Glutamatergic neuron (in vitro differentiated cells): Measurements from ENCODE around the gene PANK4. TPM values are rescaled to one million over a fixed set of nuclear protein-coding genes. Genes with fewer than 3 reads are reported as not detected.

Source experiments
- DNase-seq: peaks from one replicate; pipeline ENCODE4 v3.0.0; 2022
- H3K27ac Mint-ChIP-seq: one replicate; pipeline ENCODE4 v1.8.0; 2020; ENCODE audit warnings: mild to moderate bottlenecking, mixed read lengths, inconsistent platforms; ENCODE audit not compliant: unreplicated experiment
- H3K27me3 Mint-ChIP-seq: one replicate; pipeline ENCODE4 v1.8.0; 2020; ENCODE audit warnings: mild to moderate bottlenecking, moderate library complexity, mixed read lengths, inconsistent platforms; ENCODE audit not compliant: unreplicated experiment
- H3K36me3 Mint-ChIP-seq: one replicate; pipeline ENCODE4 v1.8.0; 2020; ENCODE audit warnings: mild to moderate bottlenecking, mixed read lengths, inconsistent platforms; ENCODE audit not compliant: unreplicated experiment
- H3K4me1 Mint-ChIP-seq: one replicate; pipeline ENCODE4 v1.8.0; 2020; ENCODE audit warnings: mild to moderate bottlenecking, low read depth, mixed read lengths, inconsistent platforms; ENCODE audit not compliant: unreplicated experiment
- H3K4me3 Mint-ChIP-seq: one replicate; pipeline ENCODE4 v1.8.0; 2020; ENCODE audit warnings: mild to moderate bottlenecking, mixed read lengths, inconsistent platforms; ENCODE audit not compliant: unreplicated experiment
- H3K9me3 Mint-ChIP-seq: one replicate; pipeline ENCODE4 v1.8.0; 2020; ENCODE audit warnings: mild to moderate bottlenecking, moderate library complexity, mixed read lengths, inconsistent platforms; ENCODE audit not compliant: unreplicated experiment
- CTCF ChIP-seq: fragments of 200-600 bp; sonication (generic); IDR thresholded peaks from one replicate; pipeline ENCODE4 v1.5.0; 2021; ENCODE audit not compliant: partially characterized antibody, unreplicated experiment
- total RNA-seq: library from RNA; stranded (reverse); fragmentation: NEBNext Ultra II Directional; extraction: Animal tissue kit (Norgen Biotek cat#: 25700); gene quantifications from one replicate; pipeline ENCODE4 v1.2.1, GENCODE V29; 2021; ENCODE audit not compliant: unreplicated experiment

PANK4 gene
- total RNA-seq, 1 donor from 2014 or later = 58.5 TPM

GRCh38 chr1:2539312-2539907 is 13.0 kb upstream of the PANK4 start:
- peak; percentile 53 for DNase-seq
- Mint-ChIP-seq H3K27me3 (peaks cover 13% of the 10 kb centered on the region), H3K9me3 (peaks cover 2% of the 10 kb centered on the region), H3K36me3 (no peaks in the 10 kb centered on the region), H3K27ac (no peak overlapping the region), H3K4me1 (peaks cover 11% of the 10 kb centered on the region), H3K4me3 (no peak overlapping the region)
- peak; percentile 57 for TF ChIP-seq CTCF

GRCh38 chr1:2538872-2539271 is 12.5 kb upstream of the PANK4 start:
- TF ChIP-seq CTCF = no peak
- H3K9me3 Mint-ChIP-seq = peaks cover 2% of the 10 kb centered on the region
- no peak for DNase-seq
- peaks cover 16% of the 10 kb centered on the region for H3K27me3 Mint-ChIP-seq
- no peak overlapping the region for H3K27ac Mint-ChIP-seq
- H3K36me3 Mint-ChIP-seq = no peaks in the 10 kb centered on the region
- no peak overlapping the region for H3K4me3 Mint-ChIP-seq
- H3K4me1 Mint-ChIP-seq = peaks cover 12% of the 10 kb centered on the region

GRCh38 chr1:2538376-2538775 is 12.0 kb upstream of the PANK4 start:
- Mint-ChIP-seq H3K4me1 (peaks cover 13% of the 10 kb centered on the region), H3K27ac (no peak overlapping the region), H3K27me3 (peaks cover 16% of the 10 kb centered on the region), H3K9me3 (peaks cover 2% of the 10 kb centered on the region), H3K36me3 (no peaks in the 10 kb centered on the region), H3K4me3 (no peak overlapping the region)
- no peak for DNase-seq
- TF ChIP-seq CTCF = no peak

- no peak overlapping the region for H3K4me3 Mint-ChIP-seq
- H3K27ac Mint-ChIP-seq = no peak overlapping the region
- no peaks in the 10 kb centered on the region for H3K36me3 Mint-ChIP-seq
- no peak for DNase-seq
- TF ChIP-seq CTCF = no peak
- H3K27me3 Mint-ChIP-seq = peaks cover 17% of the 10 kb centered on the region
- H3K4me1 Mint-ChIP-seq = peaks cover 16% of the 10 kb centered on the region
- H3K9me3 Mint-ChIP-seq = peaks cover 2% of the 10 kb centered on the region
Measured at GRCh38 chr1:2537784-2538115, 11.4 kb upstream of the PANK4 start.

- H3K27me3 Mint-ChIP-seq = peaks cover 15% of the 10 kb centered on the region
- peak overlapping the region; percentile 82 for H3K27ac Mint-ChIP-seq
- no peaks in the 10 kb centered on the region for H3K9me3 Mint-ChIP-seq
- no peak for TF ChIP-seq CTCF
- DNase-seq = no peak
- H3K4me1 Mint-ChIP-seq = peaks cover 15% of the 10 kb centered on the region
- H3K4me3 Mint-ChIP-seq = no peak overlapping the region
- no peaks in the 10 kb centered on the region for H3K36me3 Mint-ChIP-seq
Measured at GRCh38 chr1:2535981-2536380, 9.6 kb upstream of the PANK4 start.
